GM10266 (cell line): ENCODE measurements around the gene ANKRD52.

Experiments
- DNase-seq: peaks from one replicate; pipeline ENCODE4 v3.0.0; 2012; ENCODE audit errors: extremely low spot score
- TF ChIP-seq, protein P1 (sequence below): IDR thresholded peaks from 2 replicates; pipeline ENCODE4 v1.5.1; 2012; ENCODE audit warnings: mild to moderate bottlenecking, low read depth; ENCODE audit not compliant: control insufficient read depth, insufficient read depth; ENCODE audit errors: missing control alignments

The ANKRD52 gene

DNA sequence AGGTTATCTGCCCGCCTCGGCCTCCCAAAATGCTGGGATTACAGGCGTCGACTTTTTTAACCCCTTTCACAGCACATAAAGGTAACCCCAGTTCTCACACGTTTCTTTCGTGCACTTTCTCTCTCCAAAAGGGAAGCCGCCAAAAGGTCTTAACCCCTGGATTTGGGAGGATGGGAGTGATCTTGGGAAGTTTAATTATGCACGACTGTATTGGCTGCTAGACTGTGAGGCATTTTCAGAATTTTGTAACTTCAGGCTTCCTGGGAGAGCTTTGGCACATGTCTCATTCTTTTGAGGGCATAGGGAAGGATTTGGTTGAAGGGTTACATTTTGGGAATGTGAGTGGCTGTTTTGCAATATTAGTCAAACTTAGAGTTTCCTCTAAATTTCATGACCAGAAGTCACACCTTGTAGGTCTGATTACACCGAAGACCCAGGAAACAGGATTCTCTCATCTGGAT, 67.5 kb downstream of the ANKRD52 start:
- TF ChIP-seq, protein P1, sequence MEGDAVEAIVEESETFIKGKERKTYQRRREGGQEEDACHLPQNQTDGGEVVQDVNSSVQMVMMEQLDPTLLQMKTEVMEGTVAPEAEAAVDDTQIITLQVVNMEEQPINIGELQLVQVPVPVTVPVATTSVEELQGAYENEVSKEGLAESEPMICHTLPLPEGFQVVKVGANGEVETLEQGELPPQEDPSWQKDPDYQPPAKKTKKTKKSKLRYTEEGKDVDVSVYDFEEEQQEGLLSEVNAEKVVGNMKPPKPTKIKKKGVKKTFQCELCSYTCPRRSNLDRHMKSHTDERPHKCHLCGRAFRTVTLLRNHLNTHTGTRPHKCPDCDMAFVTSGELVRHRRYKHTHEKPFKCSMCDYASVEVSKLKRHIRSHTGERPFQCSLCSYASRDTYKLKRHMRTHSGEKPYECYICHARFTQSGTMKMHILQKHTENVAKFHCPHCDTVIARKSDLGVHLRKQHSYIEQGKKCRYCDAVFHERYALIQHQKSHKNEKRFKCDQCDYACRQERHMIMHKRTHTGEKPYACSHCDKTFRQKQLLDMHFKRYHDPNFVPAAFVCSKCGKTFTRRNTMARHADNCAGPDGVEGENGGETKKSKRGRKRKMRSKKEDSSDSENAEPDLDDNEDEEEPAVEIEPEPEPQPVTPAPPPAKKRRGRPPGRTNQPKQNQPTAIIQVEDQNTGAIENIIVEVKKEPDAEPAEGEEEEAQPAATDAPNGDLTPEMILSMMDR = no peak
- DNase-seq = no peak

DNA sequence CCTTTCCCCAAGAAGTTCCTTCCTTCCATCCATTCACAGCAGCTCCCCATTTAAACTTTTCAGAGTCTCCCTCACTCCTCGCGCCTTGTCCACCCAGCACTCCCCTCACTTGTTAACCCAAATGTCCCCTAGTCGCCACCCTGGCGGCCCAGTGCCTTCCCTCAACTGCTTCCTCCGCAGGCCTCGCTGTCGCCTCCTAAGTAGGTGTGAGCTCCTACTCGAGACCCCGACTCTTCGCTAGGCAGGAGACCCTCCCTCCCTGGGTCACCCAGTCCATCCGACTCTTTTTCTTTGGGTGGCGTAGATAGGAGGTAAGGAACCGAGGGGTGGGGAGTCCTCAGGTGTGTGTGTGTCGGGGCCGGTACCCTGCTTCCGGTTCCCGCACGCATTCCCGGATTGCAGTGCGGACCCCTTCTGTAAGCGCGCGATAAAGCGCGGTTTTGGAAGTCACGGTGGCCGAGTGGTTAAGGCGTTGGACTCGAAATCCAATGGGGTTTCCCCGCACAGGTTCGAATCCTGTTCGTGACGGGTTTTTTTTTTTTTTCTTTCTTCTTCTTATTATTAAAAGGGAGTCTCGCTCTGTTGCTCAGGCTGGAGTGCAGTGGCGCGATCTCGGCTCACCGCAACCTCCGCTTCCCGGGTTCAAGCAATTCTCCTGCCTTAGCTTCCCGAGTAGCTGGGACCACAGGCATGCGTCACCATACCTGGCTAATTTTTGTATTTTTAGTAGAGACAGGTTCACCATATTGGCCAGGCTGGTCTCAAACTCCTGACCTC, 68.1 kb downstream of the ANKRD52 start:
- TF ChIP-seq, protein P1 = no peak
- peak; percentile 81 for DNase-seq

DNA sequence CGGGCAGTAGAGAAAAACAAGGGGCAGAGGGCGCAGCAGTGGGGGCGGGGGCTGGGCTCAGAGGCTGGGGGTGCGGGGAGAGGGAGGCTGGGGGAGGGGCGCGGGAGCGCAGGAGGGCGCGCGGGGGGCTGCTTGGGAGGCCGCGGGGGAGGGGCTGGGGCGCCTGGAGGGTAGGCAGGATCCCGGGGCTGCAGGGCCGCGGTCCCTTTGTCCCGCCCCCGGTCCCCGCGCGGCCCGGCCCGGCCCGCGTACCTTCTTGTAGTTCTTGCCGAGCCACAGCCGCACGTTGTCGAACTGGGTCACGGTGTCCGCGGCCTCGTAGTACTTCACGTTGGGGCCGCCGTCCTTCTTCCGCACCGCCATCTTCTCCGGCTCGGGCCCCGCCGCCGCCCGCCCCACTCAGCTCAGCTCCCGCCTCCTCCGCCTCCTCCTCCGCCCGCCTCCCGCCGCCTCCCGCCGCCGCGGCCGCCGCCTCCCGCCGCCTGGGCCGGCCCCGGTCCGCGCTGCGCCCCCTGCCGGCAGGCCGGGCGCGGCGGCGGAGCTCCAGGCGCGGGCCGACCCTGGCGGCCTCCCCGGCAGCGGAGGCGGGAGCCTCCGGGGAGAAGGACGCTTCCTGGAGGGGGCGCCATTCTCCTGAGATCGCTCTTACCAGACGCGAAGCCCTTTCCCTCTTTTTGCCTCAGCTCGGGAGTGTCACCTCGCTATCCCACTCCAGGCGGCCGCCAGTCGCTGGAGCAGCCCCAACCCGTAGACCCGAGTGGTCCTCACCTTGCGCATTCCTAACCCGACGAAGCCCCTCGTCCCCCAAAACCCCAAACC, 68.9 kb downstream of the ANKRD52 start, which contains the start of gene SMARCC2:
Gene SMARCC2 (minus strand): TSS at position 385 of the 819 bp plus-strand sequence. CDS start 22 bp downstream, at position 363.
- TF ChIP-seq, protein P1 = peak; percentile 93
- peak; percentile 95 for DNase-seq

DNA sequence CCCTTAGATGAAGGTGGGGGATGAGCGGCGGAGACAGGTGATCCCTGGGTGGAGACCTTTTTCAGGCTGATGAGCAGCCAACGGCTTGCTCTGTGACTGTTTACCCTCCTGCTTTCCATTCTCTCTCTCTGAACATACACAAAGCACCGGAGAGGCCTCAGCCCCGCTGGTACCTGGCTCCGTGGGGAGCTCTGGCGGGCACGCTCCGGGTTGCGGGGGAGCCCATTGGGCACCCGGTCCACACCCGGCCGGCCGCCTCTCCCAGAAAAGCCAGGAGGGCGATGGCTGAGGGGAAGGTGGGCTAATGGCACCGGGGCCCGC, 69.4 kb downstream of the ANKRD52 start:
- TF ChIP-seq, protein P1 = no peak
- DNase-seq = peak; percentile 43

DNA sequence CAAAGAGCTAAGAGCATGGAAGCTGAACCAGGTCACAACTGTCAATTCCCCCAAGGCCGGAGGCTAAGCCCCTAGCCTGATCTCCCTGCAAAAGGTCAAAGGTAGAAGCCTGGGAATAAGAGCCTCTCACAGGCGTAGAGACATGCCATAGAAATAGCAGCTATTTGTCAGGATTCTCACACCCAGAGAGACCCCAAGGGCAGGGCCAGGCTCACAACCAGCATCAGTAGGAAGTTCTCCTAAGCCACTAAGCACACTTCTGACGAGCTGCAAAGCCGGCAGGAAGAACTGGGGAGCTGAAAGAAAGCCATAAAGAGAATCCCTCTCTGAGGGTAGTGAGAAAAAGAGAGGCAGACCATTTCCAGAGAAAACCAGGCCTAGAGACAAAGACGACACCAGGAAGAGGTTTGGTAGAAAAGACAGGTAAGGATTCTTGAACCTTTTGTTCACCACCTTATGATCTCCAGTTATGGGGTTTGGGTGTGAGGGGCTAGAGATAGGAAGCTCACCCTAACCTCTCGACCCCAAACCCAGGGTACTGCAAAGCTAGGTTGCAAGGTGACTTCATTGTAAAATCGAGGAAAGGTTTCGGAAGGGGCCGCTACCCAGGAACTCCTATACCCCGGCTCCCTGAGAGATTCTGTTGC, 69.9 kb downstream of the ANKRD52 start:
- DNase-seq = no peak

More for the DNA sequence above, 69.9 kb downstream of the ANKRD52 start:
- TF ChIP-seq, protein P1 = no peak
